T1000 (cell line): Measurements from ENCODE around the gene ASB3.
"Not testable (repeated sequence)": the region's sequence is repeated elsewhere in the genome, so short reads cannot be mapped to it uniquely, and the experiment has no call there.

Experiments used
- DNase-seq: peaks from one replicate; lab custom pipeline; 2025; ENCODE audit warnings: mixed read lengths; lab: John Stamatoyannopoulos, UW

The ASB3 gene, protein sequence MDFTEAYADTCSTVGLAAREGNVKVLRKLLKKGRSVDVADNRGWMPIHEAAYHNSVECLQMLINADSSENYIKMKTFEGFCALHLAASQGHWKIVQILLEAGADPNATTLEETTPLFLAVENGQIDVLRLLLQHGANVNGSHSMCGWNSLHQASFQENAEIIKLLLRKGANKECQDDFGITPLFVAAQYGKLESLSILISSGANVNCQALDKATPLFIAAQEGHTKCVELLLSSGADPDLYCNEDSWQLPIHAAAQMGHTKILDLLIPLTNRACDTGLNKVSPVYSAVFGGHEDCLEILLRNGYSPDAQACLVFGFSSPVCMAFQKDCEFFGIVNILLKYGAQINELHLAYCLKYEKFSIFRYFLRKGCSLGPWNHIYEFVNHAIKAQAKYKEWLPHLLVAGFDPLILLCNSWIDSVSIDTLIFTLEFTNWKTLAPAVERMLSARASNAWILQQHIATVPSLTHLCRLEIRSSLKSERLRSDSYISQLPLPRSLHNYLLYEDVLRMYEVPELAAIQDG

GRCh38 chr2:53786705-53787613 is at the start of gene ASB3, which contains the start of gene ERLEC1:
TSS of gene ASB3 (minus strand) at chr2:53786953. CDS start at chr2:53765572, 21,381 bp downstream.
TSS of gene ERLEC1 (plus strand) at chr2:53787044. CDS start at chr2:53787211, 167 bp downstream.
- DNase-seq: peak; percentile 78

GRCh38 chr2:53829980-53830290 is 43.2 kb upstream of the ASB3 start:
- not testable (repeated sequence) for DNase-seq

DNA sequence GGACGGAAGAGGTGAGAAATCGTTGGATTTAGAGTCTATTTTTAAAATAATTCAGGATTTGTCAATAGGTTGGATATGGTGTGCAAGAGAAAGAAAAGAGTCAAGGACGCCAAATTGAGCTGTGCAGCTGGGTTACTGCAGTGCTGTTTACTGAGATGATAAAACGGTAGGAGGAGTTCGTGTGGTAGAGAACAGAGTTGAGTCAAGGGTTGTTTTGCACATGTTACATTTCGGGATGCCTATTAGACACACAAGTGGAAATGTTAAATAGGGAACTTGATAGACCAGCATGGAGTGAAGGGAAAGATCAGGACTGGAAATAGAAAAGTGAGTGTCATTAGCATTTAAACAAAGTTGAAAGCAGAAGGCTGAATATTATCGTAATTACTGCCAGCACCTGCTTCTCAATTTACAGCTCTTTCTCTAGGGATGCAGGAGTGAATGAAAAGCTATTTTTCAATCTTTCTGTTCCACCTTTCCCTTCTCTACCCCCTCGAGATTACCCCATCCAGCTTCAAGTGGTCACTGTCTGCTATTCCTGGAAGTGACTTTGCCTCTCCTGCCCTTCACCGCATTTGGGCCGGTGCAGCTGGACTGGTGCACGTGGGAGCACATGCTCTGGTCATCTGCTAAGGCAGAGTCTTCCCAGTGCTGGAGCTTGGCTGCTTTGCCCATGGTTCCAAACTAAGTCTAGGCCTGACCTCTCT is 42.7 kb upstream of the ASB3 start:
- DNase-seq: no peak

DNA sequence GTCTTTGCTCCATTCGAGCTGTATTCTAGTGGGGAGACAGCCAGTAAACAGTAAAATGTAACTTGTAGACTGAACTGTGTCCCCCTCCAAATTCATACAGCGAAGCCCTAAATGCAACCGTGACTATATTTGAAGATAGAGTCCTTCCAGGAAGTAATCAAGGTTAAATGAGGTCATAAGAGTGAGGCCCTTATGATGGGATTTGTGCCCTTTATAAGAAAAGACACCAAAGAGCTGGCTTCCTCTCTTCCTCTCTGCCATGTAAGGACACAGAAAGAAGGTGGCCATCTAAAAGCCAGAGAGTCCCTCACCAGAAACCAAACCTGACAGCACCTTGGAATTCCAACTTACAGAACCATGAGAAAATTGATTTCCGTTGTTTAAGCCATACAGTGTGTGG is 41.6 kb upstream of the ASB3 start:
- no peak for DNase-seq

- no peak for DNase-seq
These were observed 40.8 kb upstream of the ASB3 start for GRCh38 chr2:53827398-53828175.

DNA sequence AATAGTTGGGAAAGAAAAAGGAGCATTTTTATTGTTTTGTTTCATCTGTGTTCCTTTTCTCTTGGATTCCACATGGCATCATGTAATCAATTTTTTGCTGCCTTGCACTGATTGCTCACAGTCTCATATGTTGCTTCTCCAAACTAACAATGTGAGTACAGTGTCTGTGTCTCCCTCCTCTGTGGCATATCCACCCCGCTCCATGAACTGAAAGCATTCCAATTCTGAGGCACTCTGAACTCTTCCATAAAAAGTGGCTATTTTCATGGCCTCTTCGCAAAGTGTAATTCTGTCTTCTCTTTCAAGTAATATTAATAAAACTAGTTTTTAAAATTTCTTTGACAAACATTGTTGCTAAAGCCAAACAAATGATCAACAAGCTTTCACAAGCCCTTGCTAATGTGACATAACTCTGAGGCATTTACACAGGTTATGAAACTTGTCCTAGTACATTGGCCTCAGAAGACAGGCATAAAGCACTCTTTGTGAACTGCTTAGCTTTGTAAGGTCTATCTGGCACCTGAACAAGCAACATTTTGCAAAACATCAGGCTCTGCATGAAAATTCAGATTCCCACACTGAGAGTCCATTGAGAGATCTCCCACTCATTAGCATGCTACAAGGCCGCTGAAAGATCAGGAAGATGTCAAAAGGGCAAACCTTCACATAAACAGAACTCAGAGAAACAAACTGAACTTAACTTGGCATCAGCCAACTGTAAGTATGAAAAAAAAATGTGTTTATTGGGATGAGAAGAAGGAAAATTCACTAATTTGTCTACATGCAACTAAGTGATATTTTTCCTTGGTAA is 40.0 kb upstream of the ASB3 start:
- no peak for DNase-seq

DNA sequence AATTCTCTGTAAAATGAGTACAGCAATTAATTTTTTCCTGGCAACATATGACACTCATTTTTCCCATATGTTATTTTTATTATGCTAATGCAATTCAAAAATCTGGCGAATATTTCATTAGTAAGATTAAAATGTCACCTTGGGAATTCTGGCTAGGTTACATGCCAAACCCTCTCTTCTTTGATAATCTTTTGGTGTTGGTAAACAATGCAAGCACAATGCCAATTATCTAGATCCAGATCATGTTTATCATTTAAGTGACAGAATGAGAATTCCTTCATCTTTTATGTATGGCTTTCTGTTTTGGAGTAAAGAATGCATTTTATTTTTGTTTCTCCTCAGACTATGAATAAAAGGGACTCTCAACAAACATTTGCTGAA is 39.3 kb upstream of the ASB3 start:
- DNase-seq: no peak

GRCh38 chr2:53823639-53824038 is 36.9 kb upstream of the ASB3 start:
- not testable (repeated sequence) for DNase-seq

GRCh38 chr2:53821810-53822209 is 35.1 kb upstream of the ASB3 start:
- no peak for DNase-seq

GRCh38 chr2:53820711-53821110 is 34.0 kb upstream of the ASB3 start:
- DNase-seq: no peak

GRCh38 chr2:53820048-53820447 is 33.3 kb upstream of the ASB3 start:
- DNase-seq: no peak

DNA sequence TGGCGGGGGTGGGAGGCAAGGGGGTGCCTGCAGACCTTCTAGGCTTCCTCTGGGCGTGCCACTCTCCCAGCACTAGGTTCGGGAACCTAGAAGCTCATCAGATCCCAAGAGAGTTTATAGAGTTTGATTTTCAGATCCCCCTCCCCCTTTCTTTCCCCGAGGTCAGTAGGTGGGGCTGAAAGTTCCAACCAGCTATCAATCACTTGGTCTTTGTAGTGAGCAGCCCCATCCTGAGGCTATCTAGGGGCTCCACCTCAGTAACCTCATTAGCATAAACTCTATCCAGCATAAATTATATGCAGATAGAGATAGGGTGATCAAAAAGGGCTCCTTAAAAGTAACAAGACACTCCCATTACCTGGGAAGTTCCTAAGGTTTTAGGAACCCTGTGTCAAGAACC is 32.9 kb upstream of the ASB3 start:
- no peak for DNase-seq

GRCh38 chr2:53818854-53819435 is 32.2 kb upstream of the ASB3 start:
- no peak for DNase-seq

DNA sequence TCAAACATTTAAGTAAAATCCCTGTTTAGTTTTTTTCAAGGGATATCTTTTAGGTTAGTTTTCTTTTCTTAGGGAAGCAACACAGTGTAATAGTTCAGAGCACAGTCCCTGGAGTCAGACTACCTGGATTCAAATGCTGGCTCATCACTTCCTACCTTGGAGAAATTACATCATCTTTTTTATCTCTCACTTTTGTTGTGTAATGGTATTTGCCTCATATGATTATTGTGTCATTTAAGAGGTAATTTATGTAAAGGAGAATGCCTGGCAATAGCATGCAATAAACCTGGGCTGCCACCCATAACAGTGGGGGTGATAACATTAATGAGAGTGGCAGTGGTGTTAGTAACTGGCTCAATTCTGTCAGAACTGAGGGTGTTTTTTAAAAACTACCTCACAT is 26.4 kb upstream of the ASB3 start:
- DNase-seq: no peak

GRCh38 chr2:53811601-53812000 is 24.8 kb upstream of the ASB3 start:
- DNase-seq: no peak

DNA sequence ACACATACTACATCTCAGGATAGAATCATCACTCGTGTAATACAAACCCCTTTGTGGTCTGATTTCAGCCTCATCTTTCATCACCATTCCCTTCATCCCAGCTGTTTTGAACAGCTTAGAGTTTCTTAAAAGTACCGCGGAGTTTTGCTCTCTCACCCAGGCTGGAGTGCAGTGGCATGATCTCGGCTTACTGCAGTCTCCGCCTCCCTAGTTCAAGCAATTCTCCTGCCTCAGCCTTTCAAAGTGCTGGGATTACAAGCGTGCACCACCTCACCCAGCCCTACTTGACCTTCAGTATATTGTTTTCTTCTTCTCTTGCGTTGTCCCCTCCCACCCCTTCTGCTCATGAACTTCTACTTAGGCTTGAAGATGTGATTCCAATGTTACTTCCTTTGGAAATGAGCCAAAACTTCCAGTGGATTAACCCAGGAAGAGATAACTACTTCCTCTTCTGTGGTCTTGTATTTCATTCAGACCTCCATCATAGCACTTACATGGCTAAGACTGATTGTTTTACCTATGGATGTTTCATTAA is 15.9 kb upstream of the ASB3 start:
- DNase-seq: no peak

- DNase-seq: no peak
These were observed 14.8 kb upstream of the ASB3 start for GRCh38 chr2:53801547-53801946.

DNA sequence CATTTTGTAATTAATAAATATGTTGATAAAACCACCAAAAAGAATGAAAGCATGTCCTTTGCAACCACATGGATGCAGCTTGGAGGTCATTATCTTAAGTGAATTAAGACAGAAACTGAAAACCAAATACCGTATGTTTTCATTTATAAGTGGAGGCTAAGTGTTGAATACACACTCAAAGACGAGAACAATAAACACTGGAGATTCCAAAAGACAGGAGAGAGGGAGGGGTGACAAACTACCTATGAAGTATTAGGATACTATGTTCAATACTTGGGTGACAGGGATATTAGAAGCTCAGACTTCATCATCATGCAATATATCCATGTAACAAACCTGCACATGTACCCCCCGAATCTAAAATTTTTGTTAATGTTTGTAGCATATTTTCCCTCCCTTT is 7.1 kb upstream of the ASB3 start:
- no peak for DNase-seq

DNA sequence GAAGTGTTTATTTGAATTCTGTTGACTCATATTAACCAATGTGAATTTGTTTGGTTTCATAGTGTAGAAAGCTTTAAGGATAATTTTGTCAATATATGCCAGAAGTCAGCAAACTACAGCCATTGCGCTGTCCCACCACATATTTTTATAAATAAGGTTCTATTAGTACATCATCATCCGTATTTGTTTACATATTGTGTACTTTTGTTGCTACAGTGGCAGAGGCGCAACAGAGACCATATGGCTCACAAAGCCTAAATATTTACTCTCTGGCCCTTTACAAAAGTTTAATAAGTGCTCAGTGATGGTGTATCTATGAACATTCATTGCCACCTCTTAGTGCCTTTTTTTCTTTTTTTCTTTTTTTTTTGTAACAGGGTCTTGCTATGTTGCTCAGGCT is 6.5 kb upstream of the ASB3 start:
- DNase-seq: no peak
